H9 (cell line): Measurements from ENCODE around the gene ERGIC3. TPM values are rescaled to one million over a fixed set of nuclear protein-coding genes. Genes with fewer than 3 reads are reported as not detected.
"Not testable (repeated sequence)": the region's sequence is repeated elsewhere in the genome, so short reads cannot be mapped to it uniquely, and the experiment has no call there.

ENCODE experiments used
- DNase-seq: peaks from one replicate; pipeline ENCODE4 v3.0.0-alpha.2; 2017
- H2AFZ ChIP-seq: one replicate; pipeline ENCODE4 v1.6.1; 2013; ENCODE audit warnings: mild to moderate bottlenecking, low read length, control low read depth, moderate library complexity
- H2AK5ac ChIP-seq: 2 replicates; pipeline ENCODE4 v1.6.1; 2013; ENCODE audit warnings: low read length, control low read depth, mixed read lengths; ENCODE audit not compliant: insufficient read length
- H2BK120ac ChIP-seq: one replicate; pipeline ENCODE4 v1.6.1; 2013; ENCODE audit warnings: low read depth, mild to moderate bottlenecking, low read length, control low read depth, inconsistent platforms; ENCODE audit not compliant: poor library complexity, severe bottlenecking
- H2BK12ac ChIP-seq: 2 replicates; pipeline ENCODE4 v1.6.1; 2013; ENCODE audit warnings: low read length, control low read depth, mixed read lengths, low read depth; ENCODE audit not compliant: insufficient read length
- H2BK15ac ChIP-seq: 2 replicates; pipeline ENCODE4 v1.6.1; 2013; ENCODE audit warnings: low read depth, low read length, control low read depth
- H2BK20ac ChIP-seq: one replicate; pipeline ENCODE4 v1.6.1; 2013; ENCODE audit warnings: low read depth, mild to moderate bottlenecking, low read length, control low read depth, inconsistent platforms; ENCODE audit not compliant: poor library complexity, severe bottlenecking
- H2BK5ac ChIP-seq: 2 replicates; pipeline ENCODE4 v1.6.1; 2013; ENCODE audit warnings: low read length, control low read depth, mixed read lengths; ENCODE audit not compliant: insufficient read length
- H3K14ac ChIP-seq: 2 replicates; pipeline ENCODE4 v1.6.1; 2013; ENCODE audit warnings: low read length, control low read depth; ENCODE audit not compliant: insufficient read depth
- H3K18ac ChIP-seq: 2 replicates; pipeline ENCODE4 v1.6.1; 2013; ENCODE audit warnings: low read depth, mild to moderate bottlenecking, mixed read lengths, low read length, control low read depth; ENCODE audit not compliant: insufficient read length
- H3K23ac ChIP-seq: 2 replicates; pipeline ENCODE4 v1.6.1; 2013; ENCODE audit warnings: low read length, control low read depth, mixed read lengths, low read depth; ENCODE audit not compliant: insufficient read length
- H3K23me2 ChIP-seq: 2 replicates; pipeline ENCODE4 v1.6.1; 2013; ENCODE audit warnings: low read depth, mild to moderate bottlenecking, mixed read lengths, low read length, control low read depth; ENCODE audit not compliant: insufficient read length, poor library complexity, severe bottlenecking
- H3K27ac ChIP-seq: 2 replicates; pipeline ENCODE4 v1.5.1; 2013; ENCODE audit warnings: low read length, control low read depth, mixed read lengths, low read depth; ENCODE audit not compliant: insufficient read length
- H3K27me3 ChIP-seq: 2 replicates; pipeline ENCODE4 v1.6.1; 2013; ENCODE audit warnings: low read length, control low read depth, inconsistent platforms; ENCODE audit not compliant: insufficient read depth
- H3K4ac ChIP-seq: 2 replicates; pipeline ENCODE4 v1.6.1; 2013; ENCODE audit warnings: low read depth, mild to moderate bottlenecking, control low read depth, inconsistent platforms, low read length, moderate library complexity
- H3K4me1 ChIP-seq: 2 replicates; pipeline ENCODE4 v1.6.1; 2013; ENCODE audit warnings: low read length, control low read depth, inconsistent platforms; ENCODE audit not compliant: insufficient read depth
- H3K4me2 ChIP-seq: 2 replicates; pipeline ENCODE4 v1.6.1; 2013; ENCODE audit warnings: low read length, control low read depth, mixed read lengths; ENCODE audit not compliant: insufficient read length, insufficient read depth
- H3K56ac ChIP-seq: 2 replicates; pipeline ENCODE4 v1.6.1; 2013; ENCODE audit warnings: low read depth, mild to moderate bottlenecking, mixed read lengths, low read length, control low read depth; ENCODE audit not compliant: insufficient read length
- H3K79me1 ChIP-seq: 2 replicates; pipeline ENCODE4 v1.6.1; 2013; ENCODE audit warnings: low read depth, mild to moderate bottlenecking, moderate library complexity, low read length, control low read depth, inconsistent platforms; ENCODE audit not compliant: insufficient read depth, poor library complexity, severe bottlenecking
- H3K79me2 ChIP-seq: 2 replicates; pipeline ENCODE4 v1.6.1; 2013; ENCODE audit warnings: low read length, control low read depth, inconsistent platforms; ENCODE audit not compliant: insufficient read depth
- H3K9ac ChIP-seq: 2 replicates; pipeline ENCODE4 v1.6.1; 2013; ENCODE audit warnings: low read length, control low read depth, mixed read lengths; ENCODE audit not compliant: insufficient read length; ENCODE audit errors: extremely low read depth
- H3K9me3 ChIP-seq: one replicate; pipeline ENCODE4 v1.6.1; 2013; ENCODE audit warnings: low read depth, low read length, inconsistent platforms; ENCODE audit not compliant: control insufficient read depth
- H3T11ph ChIP-seq: one replicate; pipeline ENCODE4 v1.6.1; 2013; ENCODE audit warnings: mild to moderate bottlenecking, low read length, control low read depth, inconsistent platforms
- H4K20me1 ChIP-seq: one replicate; pipeline ENCODE4 v1.6.1; 2013; ENCODE audit not compliant: control insufficient read depth, insufficient read length, insufficient read depth
- H4K5ac ChIP-seq: 2 replicates; pipeline ENCODE4 v1.6.1; 2013; ENCODE audit warnings: low read depth, mild to moderate bottlenecking, mixed read lengths, low read length, control low read depth; ENCODE audit not compliant: insufficient read length
- H4K8ac ChIP-seq: replicated peaks from 2 replicates; pipeline ENCODE4 v1.6.1; 2013; ENCODE audit warnings: low read length, control low read depth, mixed read lengths, low read depth; ENCODE audit not compliant: insufficient read length
- H4K91ac ChIP-seq: 2 replicates; pipeline ENCODE4 v1.6.1; 2013; ENCODE audit warnings: low read depth, mild to moderate bottlenecking, moderate library complexity, mixed read lengths, low read length, control low read depth; ENCODE audit not compliant: insufficient read length
- H3K27ac Mint-ChIP-seq, 3 experiments: 2 replicates in 2 of 3; 3 replicates in 1 of 3; pipeline ENCODE4 v1.8.0; 2020 to 2021; ENCODE audit warnings: mixed read lengths in 3 of 3, mild to moderate bottlenecking in 1 of 3, moderate library complexity in 1 of 3
- H3K27me3 Mint-ChIP-seq: 2 replicates; pipeline ENCODE4 v1.8.0; 2021; ENCODE audit warnings: low read depth, mild to moderate bottlenecking, moderate library complexity, mixed read lengths
- H3K36me3 Mint-ChIP-seq, 3 experiments: 2 replicates in 2 of 3; 3 replicates in 1 of 3; pipeline ENCODE4 v1.8.0; 2020 to 2021; ENCODE audit warnings: low read depth in 3 of 3, mixed read lengths in 3 of 3; ENCODE audit not compliant: insufficient read depth in 1 of 3
- H3K4me1 Mint-ChIP-seq, 2 experiments: 2 replicates each; pipeline ENCODE4 v1.8.0; 2020; ENCODE audit warnings: mixed read lengths in 2 of 2
- H3K4me3 Mint-ChIP-seq, 2 experiments: 2 replicates in 1 of 2; 3 replicates in 1 of 2; pipeline ENCODE4 v1.8.0; 2020 to 2021; ENCODE audit warnings: mild to moderate bottlenecking in 2 of 2, mixed read lengths in 2 of 2, moderate library complexity in 1 of 2
- H3K9me3 Mint-ChIP-seq, 2 experiments: 2 replicates in 1 of 2; 3 replicates in 1 of 2; pipeline ENCODE4 v1.8.0; 2020; ENCODE audit warnings: mild to moderate bottlenecking in 2 of 2, mixed read lengths in 2 of 2, moderate library complexity in 1 of 2
- WGBS: extraction: QIAGEN DNeasy Blood & Tissue Kit; methylation state at CpG from one replicate; pipeline ENCODE4 v1.1.7; 2013; ENCODE audit warnings: missing lambda C conversion rate, low lambda C conversion rate, mixed read lengths; ENCODE audit not compliant: insufficient read length; ENCODE audit errors: extremely low coverage; 5-methylcytosine and 5-hydroxymethylcytosine counted together
- total RNA-seq: library from RNA; stranded (reverse); gene quantifications from 2 replicates; pipeline ENCODE4 v1.2.1, GENCODE V29; 2021
- TF ChIP-seq, protein P1 (sequence below): fragments of 200-600 bp; sonication (generic); conservative IDR thresholded peaks from 3 replicates; pipeline ENCODE4 v1.8.0; 2021; ENCODE audit warnings: antibody characterized with exemption, mild to moderate bottlenecking

Gene ERGIC3
- total RNA-seq, 1 experiment from 2014 or later = 188 TPM

DNA sequence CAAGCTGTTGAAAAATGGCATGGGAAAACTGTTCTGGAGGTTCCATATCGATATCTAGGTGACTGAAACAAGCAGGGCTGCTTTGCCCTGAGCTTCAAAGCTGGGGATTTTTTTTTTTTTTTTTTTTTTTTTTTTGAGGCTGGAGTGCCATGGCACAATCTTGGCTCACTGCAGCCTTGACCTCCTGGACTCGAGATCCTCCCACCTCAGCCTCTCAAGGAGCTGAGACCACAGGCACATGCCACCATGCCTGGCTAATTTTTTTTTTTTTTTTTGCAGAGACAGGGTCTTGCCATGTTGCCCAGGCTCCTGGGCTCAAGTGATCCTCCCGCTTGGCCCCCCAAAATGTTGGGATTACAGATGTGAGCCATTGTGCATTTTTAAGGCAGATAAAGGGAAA, 11.0 kb downstream of the ERGIC3 start:
- Histone ChIP-seq H3K14ac (no peak overlapping the region), H3K9ac (no peak overlapping the region), H2BK120ac (no peak overlapping the region), H4K5ac (no peak overlapping the region), H4K20me1 (no peaks in the 10 kb centered on the region), H2BK15ac (no peak overlapping the region), H3K18ac (no peak overlapping the region), H4K8ac (no peak overlapping the region), H3K4me2 (no peak overlapping the region), H2AK5ac (no peak overlapping the region), H3K23me2 (no peaks in the 10 kb centered on the region), H4K91ac (no peak overlapping the region), H3K4ac (no peak overlapping the region), H2BK20ac (no peak overlapping the region), H2BK12ac (no peak overlapping the region), H3K23ac (no peak overlapping the region), H3K79me1 (no peaks in the 10 kb centered on the region), H3K9me3 (no peaks in the 10 kb centered on the region), H2AFZ (no peak overlapping the region), H3K56ac (no peak overlapping the region), H2BK5ac (no peak overlapping the region), H3K4me1 (no peaks in the 10 kb centered on the region), H3K27me3 (no peaks in the 10 kb centered on the region), H3K27ac (no peak overlapping the region), H3K79me2 (no peaks in the 10 kb centered on the region), H3T11ph (no peak overlapping the region)
- Mint-ChIP-seq H3K27me3 (no peaks in the 10 kb centered on the region), H3K36me3 (peaks cover 19 to 47% (median 42%) of the 10 kb centered on the region in 3 experiments), H3K9me3 (no peaks in the 10 kb centered on the region), H3K4me1 (no peaks in the 10 kb centered on the region), H3K4me3 (no peak overlapping the region), H3K27ac (no peak overlapping the region)
- no peak for DNase-seq
- TF ChIP-seq, protein P1, sequence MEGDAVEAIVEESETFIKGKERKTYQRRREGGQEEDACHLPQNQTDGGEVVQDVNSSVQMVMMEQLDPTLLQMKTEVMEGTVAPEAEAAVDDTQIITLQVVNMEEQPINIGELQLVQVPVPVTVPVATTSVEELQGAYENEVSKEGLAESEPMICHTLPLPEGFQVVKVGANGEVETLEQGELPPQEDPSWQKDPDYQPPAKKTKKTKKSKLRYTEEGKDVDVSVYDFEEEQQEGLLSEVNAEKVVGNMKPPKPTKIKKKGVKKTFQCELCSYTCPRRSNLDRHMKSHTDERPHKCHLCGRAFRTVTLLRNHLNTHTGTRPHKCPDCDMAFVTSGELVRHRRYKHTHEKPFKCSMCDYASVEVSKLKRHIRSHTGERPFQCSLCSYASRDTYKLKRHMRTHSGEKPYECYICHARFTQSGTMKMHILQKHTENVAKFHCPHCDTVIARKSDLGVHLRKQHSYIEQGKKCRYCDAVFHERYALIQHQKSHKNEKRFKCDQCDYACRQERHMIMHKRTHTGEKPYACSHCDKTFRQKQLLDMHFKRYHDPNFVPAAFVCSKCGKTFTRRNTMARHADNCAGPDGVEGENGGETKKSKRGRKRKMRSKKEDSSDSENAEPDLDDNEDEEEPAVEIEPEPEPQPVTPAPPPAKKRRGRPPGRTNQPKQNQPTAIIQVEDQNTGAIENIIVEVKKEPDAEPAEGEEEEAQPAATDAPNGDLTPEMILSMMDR = no peak
- WGBS = no CpG with 5 or more reads among the region's 3 CpGs

DNA sequence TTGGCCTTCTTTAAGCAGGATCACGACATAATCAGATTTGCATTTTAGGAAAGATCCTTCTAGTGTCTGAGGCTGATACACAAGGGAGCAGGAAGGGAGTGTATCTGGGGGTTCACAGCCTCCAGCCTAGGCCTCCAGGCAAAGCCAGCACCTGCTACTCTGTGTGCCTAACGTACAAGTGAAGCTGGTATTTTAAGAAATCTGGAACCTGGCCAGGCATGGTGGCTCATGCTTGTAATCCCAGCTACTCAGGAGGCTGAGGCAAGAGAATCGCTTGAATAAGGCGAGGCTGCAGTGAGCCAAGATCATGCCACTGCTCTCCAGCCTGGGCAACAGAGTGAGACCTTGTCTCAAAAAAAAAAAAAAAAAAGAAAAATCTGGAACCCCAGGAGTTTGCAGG, 13.6 kb downstream of the ERGIC3 start:
- H2BK15ac ChIP-seq, H2BK5ac ChIP-seq, H3T11ph ChIP-seq, H2AFZ ChIP-seq, H3K4ac ChIP-seq, H3K27ac ChIP-seq, H3K4me3 Mint-ChIP-seq, H3K23me2 ChIP-seq, H2BK20ac ChIP-seq, H3K9me3 Mint-ChIP-seq, H3K14ac ChIP-seq, H2BK120ac ChIP-seq, H3K4me2 ChIP-seq, H3K9me3 ChIP-seq, H4K5ac ChIP-seq, H3K27me3 Mint-ChIP-seq, H3K23ac ChIP-seq, H4K91ac ChIP-seq, H3K56ac ChIP-seq, H2BK12ac ChIP-seq, H3K9ac ChIP-seq, H3K79me2 ChIP-seq, H3K4me1 ChIP-seq, H3K4me1 Mint-ChIP-seq, H3K27me3 ChIP-seq, H3K18ac ChIP-seq, H3K79me1 ChIP-seq, H3K27ac Mint-ChIP-seq, DNase-seq, H2AK5ac ChIP-seq, H4K8ac ChIP-seq, H4K20me1 ChIP-seq: not testable (repeated sequence)
- no CpG with 5 or more reads among the region's 4 CpGs for WGBS
- H3K36me3 Mint-ChIP-seq = peaks cover 18 to 41% (median 31%) of the 10 kb centered on the region in 3 experiments
